SH-SY5Y (cell line): ENCODE measurements around the gene CETP.

Experiments used
- GATA2 ChIP-seq: IDR thresholded peaks from 2 replicates; pipeline ENCODE4 v1.6.1; 2011; ENCODE audit warnings: mild to moderate bottlenecking, low read depth, low read length
- GATA3 ChIP-seq: IDR thresholded peaks from 2 replicates; pipeline ENCODE4 v1.6.1; 2011; ENCODE audit warnings: low read depth, mild to moderate bottlenecking, low read length, moderate library complexity

DNA sequence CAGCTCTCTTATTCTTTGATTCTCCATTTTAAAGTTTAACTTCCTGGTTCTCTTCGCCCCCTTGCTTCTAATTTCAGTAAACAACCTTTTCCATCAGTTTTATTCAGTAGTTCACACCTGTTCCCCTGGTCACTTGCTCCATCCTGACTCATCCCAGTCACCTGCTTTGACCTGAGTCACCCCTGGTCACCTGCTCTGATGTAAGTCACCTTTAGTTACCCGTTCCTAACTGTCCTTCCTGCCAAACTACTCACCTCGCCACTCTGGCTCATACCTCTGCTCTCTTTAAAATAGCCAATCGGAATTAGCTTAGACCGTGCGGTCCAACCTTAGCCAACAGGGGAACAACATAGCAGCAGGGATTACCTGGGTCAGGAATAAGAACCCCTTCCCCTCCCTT, 22.9 kb downstream of the CETP start:
- TF ChIP-seq GATA3: no peak
- no peak for TF ChIP-seq GATA2
